Type B pancreatic cell (in vitro differentiated cells): ENCODE data around the gene PWP2. TPM values are rescaled to one million over a fixed set of nuclear protein-coding genes. Genes with fewer than 3 reads are reported as not detected.
"Not testable (repeated sequence)": the region's sequence is repeated elsewhere in the genome, so short reads cannot be mapped to it uniquely, and the experiment has no call there.

Source experiments
- DNase-seq: peaks from one replicate; pipeline ENCODE4 v3.0.0; 2021; ENCODE audit warnings: mixed read lengths; ENCODE audit not compliant: unreplicated experiment; ENCODE audit errors: extremely low spot score
- H3K27ac Mint-ChIP-seq: 2 replicates; pipeline ENCODE4 v1.8.0; 2021; ENCODE audit warnings: mild to moderate bottlenecking, mixed read lengths
- H3K27me3 Mint-ChIP-seq: 2 replicates; pipeline ENCODE4 v1.8.0; 2021; ENCODE audit warnings: mixed read lengths
- H3K36me3 Mint-ChIP-seq: 2 replicates; pipeline ENCODE4 v1.8.0; 2021; ENCODE audit warnings: mixed read lengths
- H3K4me1 Mint-ChIP-seq: one replicate; pipeline ENCODE4 v1.8.0; 2021; ENCODE audit warnings: mixed read lengths; ENCODE audit not compliant: unreplicated experiment
- H3K4me3 Mint-ChIP-seq: 2 replicates; pipeline ENCODE4 v1.8.0; 2021; ENCODE audit warnings: mild to moderate bottlenecking, mixed read lengths
- H3K9me3 Mint-ChIP-seq: 2 replicates; pipeline ENCODE4 v1.8.0; 2021; ENCODE audit warnings: mixed read lengths
- total RNA-seq: library from RNA; stranded (reverse); gene quantifications from 2 replicates; pipeline ENCODE4 v1.2.1, GENCODE V29; 2021; ENCODE audit warnings: low replicate concordance

Gene PWP2
- total RNA-seq, 1 donor from 2014 or later, result 5.1 TPM

GRCh38 chr21:44113702-44114371 lies 6.6 kb downstream of the PWP2 start:
- H3K27ac Mint-ChIP-seq, H3K4me3 Mint-ChIP-seq, H3K27me3 Mint-ChIP-seq, H3K9me3 Mint-ChIP-seq, DNase-seq, H3K4me1 Mint-ChIP-seq, H3K36me3 Mint-ChIP-seq: not testable (repeated sequence)

GRCh38 chr21:44122131-44122530 lies 14.9 kb downstream of the PWP2 start:
- H3K36me3 Mint-ChIP-seq, H3K4me3 Mint-ChIP-seq, DNase-seq, H3K4me1 Mint-ChIP-seq, H3K27me3 Mint-ChIP-seq, H3K27ac Mint-ChIP-seq, H3K9me3 Mint-ChIP-seq: not testable (repeated sequence)

- H3K36me3 Mint-ChIP-seq, DNase-seq, H3K4me1 Mint-ChIP-seq, H3K4me3 Mint-ChIP-seq, H3K27ac Mint-ChIP-seq, H3K27me3 Mint-ChIP-seq, H3K9me3 Mint-ChIP-seq: not testable (repeated sequence)
These were observed 20.6 kb downstream of the PWP2 start for GRCh38 chr21:44127827-44128226.

GRCh38 chr21:44133715-44134057 lies 26.5 kb downstream of the PWP2 start:
- DNase-seq, H3K4me1 Mint-ChIP-seq, H3K27me3 Mint-ChIP-seq, H3K27ac Mint-ChIP-seq, H3K9me3 Mint-ChIP-seq, H3K4me3 Mint-ChIP-seq, H3K36me3 Mint-ChIP-seq: not testable (repeated sequence)

GRCh38 chr21:44134732-44135131 lies 27.5 kb downstream of the PWP2 start:
- H3K4me1 Mint-ChIP-seq, H3K36me3 Mint-ChIP-seq, H3K27me3 Mint-ChIP-seq, H3K9me3 Mint-ChIP-seq, DNase-seq, H3K27ac Mint-ChIP-seq, H3K4me3 Mint-ChIP-seq: not testable (repeated sequence)

GRCh38 chr21:44138039-44138438 lies 30.8 kb downstream of the PWP2 start:
- not testable (repeated sequence) for H3K27me3 Mint-ChIP-seq, DNase-seq, H3K36me3 Mint-ChIP-seq, H3K27ac Mint-ChIP-seq, H3K9me3 Mint-ChIP-seq, H3K4me3 Mint-ChIP-seq, H3K4me1 Mint-ChIP-seq

- H3K4me3 Mint-ChIP-seq, H3K27me3 Mint-ChIP-seq, H3K4me1 Mint-ChIP-seq, DNase-seq, H3K27ac Mint-ChIP-seq, H3K9me3 Mint-ChIP-seq, H3K36me3 Mint-ChIP-seq: not testable (repeated sequence)
These were observed 32.8 kb downstream of the PWP2 start for GRCh38 chr21:44139787-44140551.

- not testable (repeated sequence) for DNase-seq, H3K4me1 Mint-ChIP-seq, H3K36me3 Mint-ChIP-seq, H3K27ac Mint-ChIP-seq, H3K4me3 Mint-ChIP-seq, H3K9me3 Mint-ChIP-seq, H3K27me3 Mint-ChIP-seq
These were observed 33.3 kb downstream of the PWP2 start for GRCh38 chr21:44140552-44140932.

- not testable (repeated sequence) for DNase-seq, H3K9me3 Mint-ChIP-seq, H3K27me3 Mint-ChIP-seq, H3K27ac Mint-ChIP-seq, H3K4me1 Mint-ChIP-seq, H3K36me3 Mint-ChIP-seq, H3K4me3 Mint-ChIP-seq
These were observed 35.3 kb downstream of the PWP2 start for GRCh38 chr21:44142470-44142869.

- H3K4me1 Mint-ChIP-seq, H3K27ac Mint-ChIP-seq, H3K9me3 Mint-ChIP-seq, H3K4me3 Mint-ChIP-seq, H3K36me3 Mint-ChIP-seq, H3K27me3 Mint-ChIP-seq, DNase-seq: not testable (repeated sequence)
These were observed 36.2 kb downstream of the PWP2 start for GRCh38 chr21:44143380-44143779.

GRCh38 chr21:44143996-44144395 lies 36.8 kb downstream of the PWP2 start:
- not testable (repeated sequence) for DNase-seq, H3K36me3 Mint-ChIP-seq, H3K27ac Mint-ChIP-seq, H3K9me3 Mint-ChIP-seq, H3K27me3 Mint-ChIP-seq, H3K4me3 Mint-ChIP-seq, H3K4me1 Mint-ChIP-seq

GRCh38 chr21:44144784-44145602 lies 37.8 kb downstream of the PWP2 start:
- DNase-seq, H3K36me3 Mint-ChIP-seq, H3K27ac Mint-ChIP-seq, H3K4me3 Mint-ChIP-seq, H3K27me3 Mint-ChIP-seq, H3K4me1 Mint-ChIP-seq, H3K9me3 Mint-ChIP-seq: not testable (repeated sequence)

GRCh38 chr21:44145616-44146015 lies 38.4 kb downstream of the PWP2 start:
- H3K4me1 Mint-ChIP-seq, H3K27ac Mint-ChIP-seq, DNase-seq: not testable (repeated sequence)

GRCh38 chr21:44147108-44147507 lies 39.9 kb downstream of the PWP2 start:
- H3K36me3 Mint-ChIP-seq, H3K4me3 Mint-ChIP-seq, H3K27me3 Mint-ChIP-seq, H3K9me3 Mint-ChIP-seq, H3K4me1 Mint-ChIP-seq, DNase-seq, H3K27ac Mint-ChIP-seq: not testable (repeated sequence)

More at GRCh38 chr21:44145616-44146015, 38.4 kb downstream of the PWP2 start:
- not testable (repeated sequence) for H3K27me3 Mint-ChIP-seq, H3K4me3 Mint-ChIP-seq, H3K36me3 Mint-ChIP-seq, H3K9me3 Mint-ChIP-seq
